ENCODE data around the gene HIPK2.

- TF ChIP-seq POLR2AphosphoS5 (IDR thresholded peaks at IDR 0.05) = no peak
- no peak for TF ChIP-seq CTCF (IDR thresholded peaks at IDR 0.05)
- no peak for TF ChIP-seq POLR2A (IDR thresholded peaks at IDR 0.05)
Measured at GRCh38 chr7:139571190-139571589, 206.6 kb downstream of the HIPK2 start.
